LNCaP clone FGC (cell line): ENCODE data around the gene KLHL29.

Experiments used
- DNase-seq: peaks from one replicate; pipeline ENCODE4 v3.0.0-alpha.2; 2011; ENCODE audit warnings: low read depth
- H3K4me3 ChIP-seq: 2 replicates; pipeline ENCODE4 v1.5.1; 2011; ENCODE audit warnings: mild to moderate bottlenecking, low read depth, low read length, control low read depth
- CTCF ChIP-seq: IDR thresholded peaks from 2 replicates; pipeline ENCODE4 v1.5.1; 2012; ENCODE audit warnings: mild to moderate bottlenecking; ENCODE audit not compliant: control insufficient read depth, insufficient read depth; ENCODE audit errors: extremely low read depth

Gene KLHL29

GRCh38 chr2:23651187-23652080 is 266.5 kb downstream of the KLHL29 start:
- DNase-seq, result no peak
- no peak overlapping the region for H3K4me3 ChIP-seq
- TF ChIP-seq CTCF, result no peak

DNA sequence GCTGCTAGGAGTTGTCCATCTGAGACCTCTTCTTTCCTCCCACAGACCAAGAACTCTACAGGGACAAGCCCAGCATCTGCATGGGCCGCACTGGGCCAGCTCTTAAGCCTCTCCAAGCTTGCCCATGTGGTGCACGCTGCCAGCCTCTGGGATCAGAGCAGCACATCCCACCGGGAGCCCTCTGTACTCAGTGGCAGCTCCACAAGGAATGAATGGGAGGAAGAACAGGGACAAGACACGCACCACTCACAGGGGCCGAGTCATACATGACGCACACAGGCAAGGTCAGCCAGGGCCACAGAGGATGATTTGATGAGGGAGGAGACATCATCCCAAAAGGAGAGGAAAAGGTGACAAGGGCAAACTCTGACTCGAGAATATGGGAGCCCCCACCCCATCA is 268.3 kb downstream of the KLHL29 start:
- H3K4me3 ChIP-seq, result no peak overlapping the region
- TF ChIP-seq CTCF, result no peak
- no peak for DNase-seq

- DNase-seq, result no peak
- no peak for TF ChIP-seq CTCF
- H3K4me3 ChIP-seq, result no peak overlapping the region
These were observed 269.8 kb downstream of the KLHL29 start for GRCh38 chr2:23654756-23655155.

- no peak for TF ChIP-seq CTCF
- H3K4me3 ChIP-seq, result no peak overlapping the region
- no peak for DNase-seq
These were observed 271.1 kb downstream of the KLHL29 start for GRCh38 chr2:23655934-23656596.

- DNase-seq, result no peak
- H3K4me3 ChIP-seq, result no peak overlapping the region
- TF ChIP-seq CTCF, result no peak
These were observed 271.6 kb downstream of the KLHL29 start for GRCh38 chr2:23656597-23656973.

DNA sequence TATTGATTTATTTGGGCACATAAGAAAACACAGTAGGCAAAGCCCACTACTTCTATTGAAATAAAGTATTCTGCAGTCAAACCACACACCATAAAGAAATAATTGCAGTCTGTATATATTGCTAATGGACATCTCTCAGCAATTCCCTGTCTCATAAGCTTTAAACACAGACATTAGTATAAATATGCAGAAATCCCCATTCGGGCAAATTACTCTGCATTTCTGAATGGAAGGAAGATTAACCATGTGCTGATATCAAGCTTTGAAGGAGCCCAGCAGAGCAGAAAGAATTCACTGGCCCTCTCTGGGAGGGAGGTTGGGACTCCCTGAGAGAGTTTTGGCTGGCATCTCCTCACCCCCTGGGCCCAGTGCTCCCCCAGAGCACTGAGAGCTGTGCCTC is 272.4 kb downstream of the KLHL29 start:
- DNase-seq, result no peak
- no peak overlapping the region for H3K4me3 ChIP-seq
- no peak for TF ChIP-seq CTCF

DNA sequence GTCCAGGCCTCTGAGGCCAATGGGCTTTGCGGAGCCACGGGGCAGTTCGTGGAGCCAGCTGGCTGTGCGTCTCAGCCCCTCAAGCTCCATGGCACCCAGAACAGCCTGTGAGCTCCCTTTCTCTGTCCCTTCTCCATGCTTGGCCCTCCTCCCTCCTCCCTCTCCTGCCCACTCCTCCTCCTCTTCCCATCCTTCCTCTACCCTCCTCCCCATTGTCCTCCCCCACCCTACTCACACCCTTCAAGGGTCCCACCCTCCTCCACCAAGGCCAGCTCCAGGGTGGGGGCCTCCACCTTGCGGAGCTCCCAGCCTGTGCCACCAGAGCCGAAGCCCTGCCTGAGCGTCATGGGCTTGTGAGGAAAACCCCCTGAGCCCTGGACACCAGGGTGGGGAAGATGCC is 273.0 kb downstream of the KLHL29 start:
- no peak for DNase-seq
- TF ChIP-seq CTCF, result no peak
- H3K4me3 ChIP-seq, result no peak overlapping the region
